HCT116 (cell line): ENCODE measurements around the gene CCDC54. TPM values are rescaled to one million over a fixed set of nuclear protein-coding genes. Genes with fewer than 3 reads are reported as not detected.

Experiments
- ATAC-seq: fragments of 200-7000 bp; cut with Tn5 transposase; 2 replicates; pipeline ENCODE4 v1.9.1; 2020; ENCODE audit warnings: mild to moderate bottlenecking, moderate library complexity
- BruUV-seq: library from RNA; stranded (reverse); fragments of 400-500 nt; replicated peaks from 2 replicates; lab custom pipeline; 2021; lab: Mats Ljungman, UMichigan
- CTCF ChIA-PET: fragments of 300-600 bp; sonication (Branson Sonifier 250); formaldehyde crosslinking; loops from one replicate; lab custom pipeline; 2021; ENCODE audit warnings: antibody characterized with exemption; lab: Charles Lee
- POLR2A ChIA-PET: fragments of 300-600, 350-600 bp; sonication (Branson Sonifier 250); formaldehyde crosslinking; loops from one replicate; lab custom pipeline; 2021; ENCODE audit warnings: antibody characterized with exemption; lab: Charles Lee
- RAD21 ChIA-PET, 2 experiments: fragments of 300-600 bp; sonication (Branson Sonifier 250); formaldehyde crosslinking; loops; one replicate each; lab custom pipeline; 2023; ENCODE audit warnings: low total read pairs in 2 of 2; ENCODE audit not compliant: uncharacterized antibody in 2 of 2, unreplicated experiment in 2 of 2, low non-redundant PET in 1 of 2; lab: Charles Lee
- DNase-seq: peaks from one replicate; pipeline ENCODE4 v3.0.0-alpha.2; 2010; ENCODE audit warnings: low read depth, low spot score
- H2AFZ ChIP-seq: fragments of 200-600 bp; shearing (Covaris generic), sonication (generic); 2 replicates; pipeline ENCODE4 v1.6.1; 2017; ENCODE audit warnings: low read depth, mixed run types, mixed read lengths, antibody characterized with exemption, low read length; ENCODE audit not compliant: poor library complexity, severe bottlenecking
- H3K27ac ChIP-seq: 2 replicates; pipeline ENCODE4 v1.5.1; 2012; ENCODE audit warnings: low read depth, low read length
- H3K27me3 ChIP-seq: fragments of 200-600 bp; sonication (generic); 2 replicates; pipeline ENCODE4 v1.6.1; 2016; ENCODE audit warnings: mixed run types, low read length, mixed read lengths; ENCODE audit not compliant: insufficient read depth
- H3K36me3 ChIP-seq, 2 experiments: fragments of 200-500 bp in 1 of 2; fragments of 200-600 bp in 1 of 2; sonication (Bioruptor generic) in 1 of 2; sonication (generic) in 1 of 2; 2 replicates each; pipeline versions ENCODE4 v1.5.1 to v1.6.1; 2014 to 2016; ENCODE audit warnings: low read length in 2 of 2, inconsistent platforms in 1 of 2, mixed read lengths in 1 of 2, mixed run types in 1 of 2; ENCODE audit not compliant: insufficient read depth in 2 of 2, control insufficient read depth in 1 of 2
- H3K4me1 ChIP-seq, 2 experiments: fragments of 200-600 bp in 1 of 2; sonication (generic) in 1 of 2; 2 replicates each; pipeline versions ENCODE4 v1.5.1 to v1.6.1; 2012 to 2017; ENCODE audit warnings: low read length in 2 of 2, inconsistent platforms in 1 of 2, mild to moderate bottlenecking in 1 of 2, mixed read lengths in 1 of 2, mixed run types in 1 of 2, moderate library complexity in 1 of 2; ENCODE audit not compliant: insufficient read depth in 2 of 2, control insufficient read depth in 1 of 2
- H3K4me2 ChIP-seq: fragments of 200-600 bp; sonication (generic); 2 replicates; pipeline ENCODE4 v1.6.1; 2017; ENCODE audit warnings: mixed run types, low read length, mixed read lengths
- H3K4me3 ChIP-seq, 2 experiments: fragments of 200-600 bp in 1 of 2; sonication (generic) in 1 of 2; replicated peaks in 1 of 2; 2 replicates each; pipeline ENCODE4 v1.5.1; 2011 to 2016; ENCODE audit warnings: low read length in 2 of 2, control low read depth in 1 of 2, low read depth in 1 of 2, mild to moderate bottlenecking in 1 of 2, mixed read lengths in 1 of 2, mixed run types in 1 of 2
- H3K79me2 ChIP-seq: fragments of 200-600 bp; sonication (generic); 2 replicates; pipeline ENCODE4 v1.6.1; 2017; ENCODE audit warnings: mild to moderate bottlenecking, mixed run types, low read length, moderate library complexity, mixed read lengths; ENCODE audit not compliant: insufficient read depth
- H3K9ac ChIP-seq: fragments of 200-600 bp; sonication (generic); 2 replicates; pipeline ENCODE4 v1.6.1; 2016; ENCODE audit warnings: low read length, mixed read lengths
- H3K9me2 ChIP-seq: fragments of 200-600 bp; sonication (generic), shearing (Covaris generic); 2 replicates; pipeline ENCODE4 v1.6.1; 2017; ENCODE audit warnings: mixed run types, mild to moderate bottlenecking, moderate library complexity; ENCODE audit not compliant: insufficient read depth
- H3K9me3 ChIP-seq, 2 experiments: fragments of 200-500 bp in 1 of 2; fragments of 200-600 bp in 1 of 2; sonication (Bioruptor generic) in 1 of 2; sonication (generic) in 1 of 2; 2 replicates each; pipeline ENCODE4 v1.6.1; 2014 to 2017; ENCODE audit warnings: low read length in 2 of 2, mixed read lengths in 2 of 2, inconsistent platforms in 1 of 2, low read depth in 1 of 2, mild to moderate bottlenecking in 1 of 2, mixed run types in 1 of 2, moderate library complexity in 1 of 2; ENCODE audit not compliant: control insufficient read depth in 1 of 2, insufficient read depth in 1 of 2
- H4K20me1 ChIP-seq: fragments of 200-600 bp; sonication (generic), shearing (Covaris generic); 2 replicates; pipeline ENCODE4 v1.6.1; 2017; ENCODE audit warnings: mixed run types, mild to moderate bottlenecking, moderate library complexity; ENCODE audit not compliant: insufficient read depth
- ATF3 ChIP-seq: IDR thresholded peaks from 2 replicates; pipeline ENCODE4 v1.6.1; 2012
- CBX3 ChIP-seq: IDR thresholded peaks from 2 replicates; pipeline ENCODE4 v1.6.1; 2012; ENCODE audit warnings: low read depth
- ELF1 ChIP-seq: IDR thresholded peaks from 2 replicates; pipeline ENCODE4 v1.6.1; 2012; ENCODE audit warnings: low read depth, borderline replicate concordance
- EZH2 ChIP-seq: fragments of 200-600 bp; sonication (generic); IDR thresholded peaks from 2 replicates; pipeline ENCODE4 v1.6.1; 2017; ENCODE audit warnings: antibody characterized with exemption, mixed run types
- FOSL1 ChIP-seq: IDR thresholded peaks from 2 replicates; pipeline ENCODE4 v1.6.1; 2012; ENCODE audit warnings: low read depth
- JUND ChIP-seq: IDR thresholded peaks from 2 replicates; pipeline ENCODE4 v1.6.1; 2012
- MAX ChIP-seq: IDR thresholded peaks from 2 replicates; pipeline ENCODE4 v1.6.1; 2012
- POLR2A ChIP-seq: IDR thresholded peaks from 2 replicates; pipeline ENCODE4 v1.7.0; 2011; ENCODE audit warnings: borderline replicate concordance; ENCODE audit not compliant: insufficient read depth, insufficient read length; ENCODE audit errors: extremely low read depth
- POLR2AphosphoS5 ChIP-seq: IDR thresholded peaks from 2 replicates; pipeline ENCODE4 v1.6.1; 2011; ENCODE audit warnings: mild to moderate bottlenecking, low read depth, low read length, moderate library complexity
- RAD21 ChIP-seq: IDR thresholded peaks from 2 replicates; pipeline ENCODE4 v1.6.1; 2012; ENCODE audit warnings: low read depth, mild to moderate bottlenecking
- REST ChIP-seq: IDR thresholded peaks from 2 replicates; pipeline ENCODE4 v1.6.1; 2012; ENCODE audit warnings: low read depth
- SP1 ChIP-seq: IDR thresholded peaks from 2 replicates; pipeline ENCODE4 v1.6.1; 2012; ENCODE audit warnings: low read depth
- SRF ChIP-seq: IDR thresholded peaks from 2 replicates; pipeline ENCODE4 v1.6.1; 2012; ENCODE audit warnings: low read depth
- YY1 ChIP-seq: IDR thresholded peaks from 2 replicates; pipeline ENCODE4 v1.6.1; 2011; ENCODE audit warnings: low read length, low read depth, moderate library complexity, mild to moderate bottlenecking; ENCODE audit not compliant: insufficient replicate concordance; ENCODE audit errors: extremely low read depth
- ZBTB33 ChIP-seq: IDR thresholded peaks from 2 replicates; pipeline ENCODE4 v1.6.1; 2011; ENCODE audit warnings: mild to moderate bottlenecking, low read length, moderate library complexity; ENCODE audit not compliant: insufficient replicate concordance; ENCODE audit errors: extremely low read depth
- ZFX ChIP-seq: fragments of 450-650 bp; IDR thresholded peaks from 2 replicates; pipeline ENCODE4 v1.6.1; 2017
- ZNF274 ChIP-seq: fragments of 200-500 bp; sonication (Bioruptor generic); IDR thresholded peaks from 2 replicates; pipeline ENCODE4 v1.6.1; 2014; ENCODE audit warnings: mild to moderate bottlenecking, low read depth, low read length, inconsistent platforms
- intact Hi-C: fragments of 100-400 bp; cut with micrococcal nuclease; formaldehyde crosslinking; loops from 2 replicates; pipeline ENCODE4 v1.10.0; 2022
- total RNA-seq: library from RNA; stranded (reverse); gene quantifications from one replicate; pipeline ENCODE4 v1.2.1, GENCODE V29; 2021; ENCODE audit not compliant: unreplicated experiment
- TF ChIP-seq, protein P1 (sequence below), 3 experiments: fragments of 200-600 bp in 1 of 3; sonication (generic) in 1 of 3; IDR thresholded peaks in 2 of 3; conservative IDR thresholded peaks in 1 of 3; 2 replicates each; pipeline ENCODE4 v1.5.1; 2012 to 2017; ENCODE audit warnings: low read depth in 2 of 3, low read length in 2 of 3, antibody characterized with exemption in 1 of 3, borderline replicate concordance in 1 of 3, control low read depth in 1 of 3, mild to moderate bottlenecking in 1 of 3, mixed read lengths in 1 of 3, mixed run types in 1 of 3, moderate library complexity in 1 of 3; ENCODE audit not compliant: insufficient read depth in 1 of 3

The CCDC54 gene
- total RNA-seq, 1 experiment from 2014 or later: not detected

DNA sequence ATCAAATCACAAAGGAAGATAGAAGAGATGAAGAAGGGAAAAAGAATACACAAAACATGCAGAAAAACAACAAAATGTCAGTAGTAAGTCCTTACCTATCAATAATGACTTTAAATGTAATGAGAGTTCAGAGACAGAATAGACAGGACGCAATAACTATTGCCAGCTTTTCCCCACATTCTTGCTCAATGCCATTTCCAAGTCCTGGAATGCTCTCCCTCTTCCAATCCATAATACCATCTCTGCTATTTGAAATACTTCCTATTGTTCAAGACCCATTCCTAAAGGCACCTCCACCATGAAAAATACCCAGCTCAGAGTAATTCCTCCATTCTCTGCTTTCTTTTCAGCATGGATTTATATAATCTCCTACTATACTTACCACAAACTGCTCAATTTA, 33.4 kb downstream of the CCDC54 start (continued):
- TF ChIP-seq MAX (no peak), ZFX (no peak), POLR2A (no peak), POLR2AphosphoS5 (no peak), EZH2 (no peak)

GRCh38 chr3:107411056-107411455, 33.8 kb downstream of the CCDC54 start:
- Histone ChIP-seq H3K9me3 (peaks cover 12 to 14% of the 10 kb centered on the region in 2 experiments), H3K9ac (no peak overlapping the region), H3K36me3 (no peaks in the 10 kb centered on the region), H3K79me2 (no peaks in the 10 kb centered on the region), H2AFZ (no peak overlapping the region), H3K4me3 (no peak overlapping the region), H4K20me1 (no peaks in the 10 kb centered on the region), H3K4me2 (no peak overlapping the region), H3K9me2 (no peaks in the 10 kb centered on the region), H3K27me3 (no peaks in the 10 kb centered on the region), H3K4me1 (no peaks in the 10 kb centered on the region), H3K27ac (no peak overlapping the region)
- TF ChIP-seq JUND (no peak), SRF (no peak), RAD21 (no peak), ZNF274 (no peak), ELF1 (no peak), POLR2A (no peak), SP1 (no peak), ATF3 (no peak), ZBTB33 (no peak), ZFX (no peak), CBX3 (no peak), REST (no peak), YY1 (no peak), FOSL1 (no peak)
- TF ChIP-seq, protein P1, sequence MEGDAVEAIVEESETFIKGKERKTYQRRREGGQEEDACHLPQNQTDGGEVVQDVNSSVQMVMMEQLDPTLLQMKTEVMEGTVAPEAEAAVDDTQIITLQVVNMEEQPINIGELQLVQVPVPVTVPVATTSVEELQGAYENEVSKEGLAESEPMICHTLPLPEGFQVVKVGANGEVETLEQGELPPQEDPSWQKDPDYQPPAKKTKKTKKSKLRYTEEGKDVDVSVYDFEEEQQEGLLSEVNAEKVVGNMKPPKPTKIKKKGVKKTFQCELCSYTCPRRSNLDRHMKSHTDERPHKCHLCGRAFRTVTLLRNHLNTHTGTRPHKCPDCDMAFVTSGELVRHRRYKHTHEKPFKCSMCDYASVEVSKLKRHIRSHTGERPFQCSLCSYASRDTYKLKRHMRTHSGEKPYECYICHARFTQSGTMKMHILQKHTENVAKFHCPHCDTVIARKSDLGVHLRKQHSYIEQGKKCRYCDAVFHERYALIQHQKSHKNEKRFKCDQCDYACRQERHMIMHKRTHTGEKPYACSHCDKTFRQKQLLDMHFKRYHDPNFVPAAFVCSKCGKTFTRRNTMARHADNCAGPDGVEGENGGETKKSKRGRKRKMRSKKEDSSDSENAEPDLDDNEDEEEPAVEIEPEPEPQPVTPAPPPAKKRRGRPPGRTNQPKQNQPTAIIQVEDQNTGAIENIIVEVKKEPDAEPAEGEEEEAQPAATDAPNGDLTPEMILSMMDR (IDR thresholded peaks at IDR 0.05 in 2 of 3, conservative IDR thresholded peaks at IDR 0.05 in 1 of 3; ENCODE audit: borderline replicate concordance in 1 of 3, insufficient read depth in 1 of 3, low read depth in 2 of 3, low read length in 2 of 3): no peak
- ATAC-seq (no peak), DNase-seq (no peak)
- ChIA-PET RAD21 (no interaction called here), POLR2A (no interaction called here), CTCF (interaction anchor here (1.0 kb wide), 1 partner anchor 19 kb away, joined by 4 read pairs; no protein-coding TSS in a partner anchor)
- no TSS peak for BruUV-seq
- intact Hi-C loops: no loop called here
